Hepatocyte (in vitro differentiated cells): Measurements from ENCODE around the gene DNAAF3. TPM values are rescaled to one million over a fixed set of nuclear protein-coding genes. Genes with fewer than 3 reads are reported as not detected.

Experiments
- DNase-seq: peaks from one replicate; pipeline ENCODE4 v3.0.0-alpha.2; 2016; ENCODE audit warnings: low spot score
- H2AFZ ChIP-seq: fragments of 200-600 bp; sonication (generic); 2 replicates; pipeline ENCODE4 v1.6.0; 2016; ENCODE audit warnings: antibody characterized with exemption, mild to moderate bottlenecking
- H3K27ac ChIP-seq: fragments of 200-600 bp; sonication (generic); 2 replicates; pipeline ENCODE4 v1.5.1; 2016; ENCODE audit warnings: mild to moderate bottlenecking
- H3K27me3 ChIP-seq: fragments of 200-600 bp; sonication (generic); 2 replicates; pipeline ENCODE4 v1.6.1; 2016
- H3K36me3 ChIP-seq: fragments of 200-600 bp; sonication (generic); replicated peaks from 2 replicates; pipeline ENCODE4 v1.5.1; 2016; ENCODE audit warnings: low read depth; ENCODE audit not compliant: insufficient read depth
- H3K4me1 ChIP-seq: fragments of 200-600 bp; sonication (generic); 2 replicates; pipeline ENCODE4 v1.5.1; 2016; ENCODE audit warnings: mild to moderate bottlenecking, moderate library complexity; ENCODE audit not compliant: insufficient read depth
- H3K4me2 ChIP-seq: fragments of 200-600 bp; sonication (generic); 2 replicates; pipeline ENCODE4 v1.6.0; 2016
- H3K4me3 ChIP-seq: fragments of 200-600 bp; sonication (generic); 2 replicates; pipeline ENCODE4 v1.5.1; 2016; ENCODE audit warnings: mild to moderate bottlenecking
- H3K79me2 ChIP-seq: fragments of 200-600 bp; sonication (generic); 2 replicates; pipeline ENCODE4 v1.6.0; 2017; ENCODE audit warnings: mild to moderate bottlenecking
- H3K9me2 ChIP-seq: fragments of 200-600 bp; sonication (generic); replicated peaks from 2 replicates; pipeline ENCODE4 v1.6.0; 2017; ENCODE audit warnings: mild to moderate bottlenecking; ENCODE audit not compliant: insufficient read depth
- H3K9me3 ChIP-seq: fragments of 200-600 bp; sonication (generic); 2 replicates; pipeline ENCODE4 v1.5.1; 2016; ENCODE audit warnings: low read depth, mild to moderate bottlenecking
- H4K20me1 ChIP-seq: fragments of 200-600 bp; sonication (generic); 2 replicates; pipeline ENCODE4 v1.6.0; 2016; ENCODE audit warnings: mild to moderate bottlenecking; ENCODE audit not compliant: insufficient read depth, poor library complexity, severe bottlenecking
- CTCF ChIP-seq: fragments of 200-600 bp; sonication (generic); IDR thresholded peaks from 2 replicates; pipeline ENCODE4 v1.5.1; 2016; ENCODE audit warnings: antibody characterized with exemption, mild to moderate bottlenecking; ENCODE audit not compliant: poor library complexity
- EZH2 ChIP-seq: fragments of 200-600 bp; sonication (generic); IDR thresholded peaks from 2 replicates; pipeline ENCODE4 v1.6.1; 2016; ENCODE audit warnings: antibody characterized with exemption, mild to moderate bottlenecking, borderline replicate concordance
- EZH2phosphoT487 ChIP-seq: fragments of 200-600 bp; sonication (generic); IDR thresholded peaks from one replicate; pipeline ENCODE4 v1.6.1; 2018; ENCODE audit warnings: antibody characterized with exemption, mild to moderate bottlenecking, low read depth, moderate library complexity; ENCODE audit not compliant: unreplicated experiment, severe bottlenecking
- WGBS: methylation state at CpG from one replicate; pipeline ENCODE4 v1.1.6; 2016; ENCODE audit warnings: low lambda C conversion rate; ENCODE audit errors: missing lambda C conversion rate; 5-methylcytosine and 5-hydroxymethylcytosine counted together
- polyA plus RNA-seq: library from polyadenylated mRNA; unstranded; fragments of >200 nt; fragmentation: Nextera tagmentation; extraction: Ambion mirVana; gene quantifications from 2 replicates; pipeline ENCODE4 v1.2.1, GENCODE V29; 2016
- total RNA-seq: library from RNA; depleted of rRNA; stranded (reverse); fragments of >200 nt; gene quantifications from 2 replicates; pipeline ENCODE4 v1.2.3, GENCODE V29; 2014

The DNAAF3 gene
- total and polyA plus RNA-seq, 2 experiments from 2014 or later, result 0.17 to 4.9 TPM

GRCh38 chr19:55116232-55116858, 50.1 kb downstream of the DNAAF3 start:
- Histone ChIP-seq H3K27me3 (no peaks in the 10 kb centered on the region), H3K27ac (peak overlapping the region; percentile 89), H3K9me2 (no peaks in the 10 kb centered on the region), H2AFZ (peak overlapping the region; percentile 14), H3K36me3 (no peaks in the 10 kb centered on the region), H3K4me1 (peaks cover 29% of the 10 kb centered on the region), H3K4me2 (peak overlapping the region; percentile 98), H3K4me3 (peak overlapping the region; percentile 98), H4K20me1 (peaks cover 40% of the 10 kb centered on the region), H3K79me2 (peaks cover 54% of the 10 kb centered on the region), H3K9me3 (no peaks in the 10 kb centered on the region)
- peak; percentile 81 for DNase-seq
- TF ChIP-seq CTCF (no peak), EZH2phosphoT487 (no peak), EZH2 (no peak)
- 4% methylated on average over 25 of the region's 25 CpGs for WGBS

GRCh38 chr19:55115446-55116065, 50.9 kb downstream of the DNAAF3 start:
- Histone ChIP-seq H3K4me2 (peak overlapping the region; percentile 98), H3K4me1 (peaks cover 29% of the 10 kb centered on the region), H3K9me2 (no peaks in the 10 kb centered on the region), H3K36me3 (no peaks in the 10 kb centered on the region), H3K79me2 (peaks cover 55% of the 10 kb centered on the region), H4K20me1 (peaks cover 40% of the 10 kb centered on the region), H3K27ac (peak overlapping the region; percentile 89), H3K27me3 (no peaks in the 10 kb centered on the region), H2AFZ (no peak overlapping the region), H3K9me3 (no peaks in the 10 kb centered on the region), H3K4me3 (peak overlapping the region; percentile 98)
- TF ChIP-seq CTCF, result no peak
- peak; percentile 55 for DNase-seq
- WGBS, result 85% methylated on average over 10 of the region's 13 CpGs

GRCh38 chr19:55114566-55115145, 51.8 kb downstream of the DNAAF3 start:
- Histone ChIP-seq H3K27me3 (no peaks in the 10 kb centered on the region), H3K9me3 (no peaks in the 10 kb centered on the region), H2AFZ (no peak overlapping the region), H3K79me2 (peaks cover 57% of the 10 kb centered on the region), H3K36me3 (no peaks in the 10 kb centered on the region), H3K4me2 (peak overlapping the region; percentile 98), H3K9me2 (no peaks in the 10 kb centered on the region), H4K20me1 (peaks cover 42% of the 10 kb centered on the region), H3K4me3 (no peak overlapping the region), H3K27ac (peak overlapping the region; percentile 89), H3K4me1 (peaks cover 29% of the 10 kb centered on the region)
- DNase-seq, result no peak
- TF ChIP-seq EZH2phosphoT487, result no peak
- WGBS, result 92% methylated on average over 6 of the region's 9 CpGs

- no peak for TF ChIP-seq CTCF
- no peak for TF ChIP-seq EZH2phosphoT487
- no peak for TF ChIP-seq EZH2
- peaks cover 42% of the 10 kb centered on the region for H4K20me1 ChIP-seq
- H3K79me2 ChIP-seq, result peaks cover 65% of the 10 kb centered on the region
- no peaks in the 10 kb centered on the region for H3K9me2 ChIP-seq
- H3K4me3 ChIP-seq, result no peak overlapping the region
- H2AFZ ChIP-seq, result no peak overlapping the region
- DNase-seq, result peak; percentile 95
- no peaks in the 10 kb centered on the region for H3K36me3 ChIP-seq
- H3K27me3 ChIP-seq, result no peaks in the 10 kb centered on the region
- H3K4me2 ChIP-seq, result peak overlapping the region; percentile 98
- H3K9me3 ChIP-seq, result no peaks in the 10 kb centered on the region
- WGBS, result 32% methylated on average over 12 of the region's 12 CpGs
- H3K4me1 ChIP-seq, result peaks cover 29% of the 10 kb centered on the region
- peak overlapping the region; percentile 95 for H3K27ac ChIP-seq
Measured at GRCh38 chr19:55113570-55114039, 52.8 kb downstream of the DNAAF3 start.
